ENCODE measurements around the gene EPAS1.

DNA sequence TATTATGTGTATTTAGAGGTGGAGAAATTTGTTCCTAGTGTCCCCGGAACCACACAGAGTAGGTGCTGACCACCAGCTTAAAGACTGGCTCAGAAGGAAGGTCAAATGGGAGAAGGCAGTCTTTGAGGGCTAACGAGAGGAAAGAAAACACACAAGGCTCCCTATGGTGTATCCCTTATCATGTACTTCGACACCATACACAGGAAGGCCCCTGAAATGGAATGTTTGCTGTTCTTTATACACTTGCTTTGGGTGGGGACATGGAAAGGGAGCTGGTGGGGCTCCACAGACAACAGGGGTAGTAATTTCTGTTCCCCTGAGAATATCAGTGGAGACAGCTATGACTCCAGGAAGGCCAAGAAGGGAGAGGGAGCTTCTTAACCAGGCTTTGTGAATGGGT is 6.0 kb downstream of the EPAS1 start:
- TF ChIP-seq, protein P1, sequence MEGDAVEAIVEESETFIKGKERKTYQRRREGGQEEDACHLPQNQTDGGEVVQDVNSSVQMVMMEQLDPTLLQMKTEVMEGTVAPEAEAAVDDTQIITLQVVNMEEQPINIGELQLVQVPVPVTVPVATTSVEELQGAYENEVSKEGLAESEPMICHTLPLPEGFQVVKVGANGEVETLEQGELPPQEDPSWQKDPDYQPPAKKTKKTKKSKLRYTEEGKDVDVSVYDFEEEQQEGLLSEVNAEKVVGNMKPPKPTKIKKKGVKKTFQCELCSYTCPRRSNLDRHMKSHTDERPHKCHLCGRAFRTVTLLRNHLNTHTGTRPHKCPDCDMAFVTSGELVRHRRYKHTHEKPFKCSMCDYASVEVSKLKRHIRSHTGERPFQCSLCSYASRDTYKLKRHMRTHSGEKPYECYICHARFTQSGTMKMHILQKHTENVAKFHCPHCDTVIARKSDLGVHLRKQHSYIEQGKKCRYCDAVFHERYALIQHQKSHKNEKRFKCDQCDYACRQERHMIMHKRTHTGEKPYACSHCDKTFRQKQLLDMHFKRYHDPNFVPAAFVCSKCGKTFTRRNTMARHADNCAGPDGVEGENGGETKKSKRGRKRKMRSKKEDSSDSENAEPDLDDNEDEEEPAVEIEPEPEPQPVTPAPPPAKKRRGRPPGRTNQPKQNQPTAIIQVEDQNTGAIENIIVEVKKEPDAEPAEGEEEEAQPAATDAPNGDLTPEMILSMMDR (IDR thresholded peaks at IDR 0.05; ENCODE audit: low read depth, low read length, missing input control): no peak
- TF ChIP-seq HNF4G (IDR thresholded peaks at IDR 0.05) (no peak), RAD21 (IDR thresholded peaks at IDR 0.05) (no peak), JUND (IDR thresholded peaks at IDR 0.05) (no peak), YY1 (IDR thresholded peaks at IDR 0.05) (no peak), RXRA (IDR thresholded peaks at IDR 0.05) (no peak), NR2F2 (IDR thresholded peaks at IDR 0.05) (no peak), FOXA1 (IDR thresholded peaks at IDR 0.05) (no peak)
- TF ChIP-seq, protein P2, sequence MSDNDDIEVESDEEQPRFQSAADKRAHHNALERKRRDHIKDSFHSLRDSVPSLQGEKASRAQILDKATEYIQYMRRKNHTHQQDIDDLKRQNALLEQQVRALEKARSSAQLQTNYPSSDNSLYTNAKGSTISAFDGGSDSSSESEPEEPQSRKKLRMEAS (IDR thresholded peaks at IDR 0.05): no peak
- TF ChIP-seq, protein P3, sequence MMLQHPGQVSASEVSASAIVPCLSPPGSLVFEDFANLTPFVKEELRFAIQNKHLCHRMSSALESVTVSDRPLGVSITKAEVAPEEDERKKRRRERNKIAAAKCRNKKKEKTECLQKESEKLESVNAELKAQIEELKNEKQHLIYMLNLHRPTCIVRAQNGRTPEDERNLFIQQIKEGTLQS (IDR thresholded peaks at IDR 0.05): no peak
- TF ChIP-seq, protein P4, sequence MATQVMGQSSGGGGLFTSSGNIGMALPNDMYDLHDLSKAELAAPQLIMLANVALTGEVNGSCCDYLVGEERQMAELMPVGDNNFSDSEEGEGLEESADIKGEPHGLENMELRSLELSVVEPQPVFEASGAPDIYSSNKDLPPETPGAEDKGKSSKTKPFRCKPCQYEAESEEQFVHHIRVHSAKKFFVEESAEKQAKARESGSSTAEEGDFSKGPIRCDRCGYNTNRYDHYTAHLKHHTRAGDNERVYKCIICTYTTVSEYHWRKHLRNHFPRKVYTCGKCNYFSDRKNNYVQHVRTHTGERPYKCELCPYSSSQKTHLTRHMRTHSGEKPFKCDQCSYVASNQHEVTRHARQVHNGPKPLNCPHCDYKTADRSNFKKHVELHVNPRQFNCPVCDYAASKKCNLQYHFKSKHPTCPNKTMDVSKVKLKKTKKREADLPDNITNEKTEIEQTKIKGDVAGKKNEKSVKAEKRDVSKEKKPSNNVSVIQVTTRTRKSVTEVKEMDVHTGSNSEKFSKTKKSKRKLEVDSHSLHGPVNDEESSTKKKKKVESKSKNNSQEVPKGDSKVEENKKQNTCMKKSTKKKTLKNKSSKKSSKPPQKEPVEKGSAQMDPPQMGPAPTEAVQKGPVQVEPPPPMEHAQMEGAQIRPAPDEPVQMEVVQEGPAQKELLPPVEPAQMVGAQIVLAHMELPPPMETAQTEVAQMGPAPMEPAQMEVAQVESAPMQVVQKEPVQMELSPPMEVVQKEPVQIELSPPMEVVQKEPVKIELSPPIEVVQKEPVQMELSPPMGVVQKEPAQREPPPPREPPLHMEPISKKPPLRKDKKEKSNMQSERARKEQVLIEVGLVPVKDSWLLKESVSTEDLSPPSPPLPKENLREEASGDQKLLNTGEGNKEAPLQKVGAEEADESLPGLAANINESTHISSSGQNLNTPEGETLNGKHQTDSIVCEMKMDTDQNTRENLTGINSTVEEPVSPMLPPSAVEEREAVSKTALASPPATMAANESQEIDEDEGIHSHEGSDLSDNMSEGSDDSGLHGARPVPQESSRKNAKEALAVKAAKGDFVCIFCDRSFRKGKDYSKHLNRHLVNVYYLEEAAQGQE (IDR thresholded peaks at IDR 0.05): no peak

Measured in liver (tissue), 3 donors.